DMS 273 (cell line): ENCODE data around the gene CAPN3.

Source experiments
- DNase-seq: peaks from one replicate; lab custom pipeline; 2025; ENCODE audit not compliant: unreplicated experiment; lab: John Stamatoyannopoulos, UW

CAPN3 gene

GRCh38 chr15:42449770-42450424, 90.6 kb downstream of the CAPN3 start:
- DNase-seq, result no peak

GRCh38 chr15:42450425-42450790, 91.1 kb downstream of the CAPN3 start:
- DNase-seq, result no peak

- no peak for DNase-seq
Observed at GRCh38 chr15:42453826-42454225, 94.5 kb downstream of the CAPN3 start.

- DNase-seq, result no peak
Observed at GRCh38 chr15:42456531-42456930, 97.2 kb downstream of the CAPN3 start.

GRCh38 chr15:42456971-42457370, 97.7 kb downstream of the CAPN3 start:
- no peak for DNase-seq

GRCh38 chr15:42457445-42458442, 98.4 kb downstream of the CAPN3 start:
- DNase-seq, result peak; percentile 79

GRCh38 chr15:42461261-42461660, 102.0 kb downstream of the CAPN3 start:
- no peak for DNase-seq
